AG10803 (cell line): ENCODE results near the gene ADRB2.

ENCODE experiments used
- DNase-seq: peaks from one replicate; pipeline ENCODE4 v3.0.0; 2010; ENCODE audit warnings: low read depth
- H3K4me3 ChIP-seq: 2 replicates; pipeline ENCODE4 v1.5.1; 2011; ENCODE audit warnings: mild to moderate bottlenecking, low read length, control low read depth
- TF ChIP-seq, protein P1 (sequence below): conservative IDR thresholded peaks from 2 replicates; pipeline ENCODE4 v1.5.1; 2011; ENCODE audit warnings: mild to moderate bottlenecking, low read length, control low read depth, inconsistent platforms

Gene ADRB2

GRCh38 chr5:148830211-148830610 lies 3.8 kb downstream of the ADRB2 start:
- DNase-seq, result no peak
- TF ChIP-seq, protein P1, sequence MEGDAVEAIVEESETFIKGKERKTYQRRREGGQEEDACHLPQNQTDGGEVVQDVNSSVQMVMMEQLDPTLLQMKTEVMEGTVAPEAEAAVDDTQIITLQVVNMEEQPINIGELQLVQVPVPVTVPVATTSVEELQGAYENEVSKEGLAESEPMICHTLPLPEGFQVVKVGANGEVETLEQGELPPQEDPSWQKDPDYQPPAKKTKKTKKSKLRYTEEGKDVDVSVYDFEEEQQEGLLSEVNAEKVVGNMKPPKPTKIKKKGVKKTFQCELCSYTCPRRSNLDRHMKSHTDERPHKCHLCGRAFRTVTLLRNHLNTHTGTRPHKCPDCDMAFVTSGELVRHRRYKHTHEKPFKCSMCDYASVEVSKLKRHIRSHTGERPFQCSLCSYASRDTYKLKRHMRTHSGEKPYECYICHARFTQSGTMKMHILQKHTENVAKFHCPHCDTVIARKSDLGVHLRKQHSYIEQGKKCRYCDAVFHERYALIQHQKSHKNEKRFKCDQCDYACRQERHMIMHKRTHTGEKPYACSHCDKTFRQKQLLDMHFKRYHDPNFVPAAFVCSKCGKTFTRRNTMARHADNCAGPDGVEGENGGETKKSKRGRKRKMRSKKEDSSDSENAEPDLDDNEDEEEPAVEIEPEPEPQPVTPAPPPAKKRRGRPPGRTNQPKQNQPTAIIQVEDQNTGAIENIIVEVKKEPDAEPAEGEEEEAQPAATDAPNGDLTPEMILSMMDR, result no peak
- no peak overlapping the region for H3K4me3 ChIP-seq

DNA sequence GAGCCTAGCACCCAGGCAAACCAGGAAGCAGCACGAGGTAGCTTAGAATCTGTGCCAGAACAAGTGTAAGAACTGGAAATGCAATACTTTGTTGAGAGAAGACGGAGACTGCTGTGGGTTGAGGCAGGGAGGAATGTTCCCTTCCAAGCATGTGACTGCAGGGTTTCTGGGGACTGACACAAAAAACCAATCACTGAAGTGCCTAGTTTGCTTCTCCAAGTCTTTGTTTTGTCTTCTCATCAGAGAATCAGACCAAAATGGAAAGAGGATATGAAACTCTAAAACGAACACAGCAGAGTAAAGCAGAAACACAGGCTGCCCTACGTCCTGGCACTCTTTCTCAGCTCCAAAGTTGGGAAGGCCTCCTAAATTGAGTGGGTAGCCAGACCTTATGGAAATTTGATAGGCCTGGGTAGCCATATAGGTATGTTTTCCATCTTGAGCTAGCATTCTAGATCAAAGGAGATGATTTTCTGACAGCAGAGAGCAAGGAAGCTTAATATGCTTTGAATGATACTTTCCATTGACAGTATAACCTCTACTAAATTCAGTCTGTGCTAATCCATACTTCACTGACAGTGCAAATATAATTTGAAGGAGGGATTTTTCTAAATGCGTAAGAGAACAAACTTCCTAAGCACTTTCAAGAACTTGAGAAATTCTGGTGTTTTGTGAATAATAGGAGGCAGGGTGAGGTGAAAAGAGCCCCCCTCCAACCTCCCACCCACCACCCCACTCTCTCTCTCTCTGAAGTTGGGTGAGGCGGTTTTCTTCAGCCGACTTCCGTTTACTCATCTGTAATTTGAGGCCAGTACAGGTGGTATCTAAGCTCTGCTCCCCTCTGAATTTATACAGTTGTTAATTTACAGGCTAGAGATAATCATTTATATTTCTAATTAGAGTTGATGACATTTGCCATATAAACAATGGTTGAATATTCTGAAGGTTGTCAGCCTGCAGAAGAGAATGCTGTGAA lies 5.5 kb downstream of the ADRB2 start:
- TF ChIP-seq, protein P1, result no peak
- no peak overlapping the region for H3K4me3 ChIP-seq
- DNase-seq, result no peak

- TF ChIP-seq, protein P1, result no peak
- H3K4me3 ChIP-seq, result no peak overlapping the region
- no peak for DNase-seq
Measured at GRCh38 chr5:148833122-148833521, 6.7 kb downstream of the ADRB2 start.

- no peak for DNase-seq
- TF ChIP-seq, protein P1, result no peak
- no peak overlapping the region for H3K4me3 ChIP-seq
Measured at GRCh38 chr5:148833925-148834324, 7.5 kb downstream of the ADRB2 start.

GRCh38 chr5:148834689-148835088 lies 8.3 kb downstream of the ADRB2 start:
- DNase-seq, result no peak
- TF ChIP-seq, protein P1, result no peak
- no peak overlapping the region for H3K4me3 ChIP-seq

DNA sequence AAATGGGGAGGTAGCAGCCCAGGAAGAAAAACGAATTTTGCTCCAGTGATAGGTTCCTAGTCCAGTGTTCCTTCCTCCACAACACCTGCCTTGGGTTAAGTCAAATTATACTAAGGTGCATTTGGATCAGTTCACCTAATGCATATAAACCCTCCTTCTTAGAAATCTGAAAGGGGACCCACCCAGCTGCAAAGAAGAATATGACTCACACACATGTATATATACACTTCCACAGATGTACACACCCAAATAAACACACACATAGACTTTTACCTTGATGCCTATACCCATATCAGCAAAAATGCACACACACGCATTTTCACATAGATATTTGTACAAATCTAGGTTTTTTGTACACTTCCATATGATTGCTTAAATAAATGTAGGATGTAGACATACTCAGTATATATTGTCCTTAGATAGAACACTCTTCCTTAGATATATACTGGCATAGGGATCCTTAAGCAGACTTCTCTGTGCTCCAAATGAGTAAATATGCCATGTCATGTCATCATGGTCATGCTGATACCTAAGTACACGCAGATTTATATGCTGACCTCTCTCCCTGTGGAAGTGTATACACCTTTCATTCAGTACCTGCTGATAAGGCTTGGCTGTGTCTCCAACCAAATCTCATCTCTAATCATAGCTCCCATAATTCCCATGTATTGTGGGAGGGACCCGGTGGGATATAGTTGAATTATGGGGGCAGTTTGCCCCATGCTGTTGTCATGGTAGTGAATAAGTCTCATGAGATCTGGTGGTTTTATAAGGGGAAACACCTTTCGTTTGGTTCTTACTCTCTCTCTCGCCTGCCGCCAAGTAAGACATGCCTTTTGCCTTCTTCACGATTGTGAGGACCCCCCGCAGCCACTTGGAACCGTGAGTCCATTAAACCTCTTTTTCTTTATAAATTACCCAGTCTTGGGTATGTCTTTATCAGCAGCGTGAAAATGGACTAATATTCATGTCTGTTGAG lies 10.2 kb downstream of the ADRB2 start:
- no peak overlapping the region for H3K4me3 ChIP-seq
- TF ChIP-seq, protein P1, result no peak
- no peak for DNase-seq
